Fibroblast of skin of left biceps (primary cell): ENCODE measurements around the gene KRTAP5-4.
"Not testable (repeated sequence)": the region's sequence is repeated elsewhere in the genome, so short reads cannot be mapped to it uniquely, and the experiment has no call there.

Source experiments
- DNase-seq, 2 experiments: peaks; one replicate each; pipeline ENCODE4 v3.0.0-alpha.2; 2013; ENCODE audit warnings: low read depth in 2 of 2

Gene KRTAP5-4

GRCh38 chr11:1622086-1622485 is at the start of gene KRTAP5-4:
Gene KRTAP5-4 (minus strand): TSS chr11:1622138. CDS start chr11:1622093, 45 bp downstream.
- no peak for DNase-seq

- DNase-seq = no peak
Measured at GRCh38 chr11:1671658-1672057, 49.7 kb upstream of the KRTAP5-4 start.

- no peak for DNase-seq
Measured at GRCh38 chr11:1670905-1671371, 49.0 kb upstream of the KRTAP5-4 start.

GRCh38 chr11:1670457-1670856 is 48.5 kb upstream of the KRTAP5-4 start:
- not testable (repeated sequence) for DNase-seq

GRCh38 chr11:1669546-1670218 is 47.7 kb upstream of the KRTAP5-4 start:
- no peak for DNase-seq

GRCh38 chr11:1668911-1669473 is 47.1 kb upstream of the KRTAP5-4 start:
- DNase-seq = no peak

GRCh38 chr11:1667906-1668305 is 46.0 kb upstream of the KRTAP5-4 start:
- DNase-seq = no peak

GRCh38 chr11:1667121-1667850 is 45.3 kb upstream of the KRTAP5-4 start:
- DNase-seq = no peak

- DNase-seq = no peak
Measured at GRCh38 chr11:1665313-1665712, 43.4 kb upstream of the KRTAP5-4 start.

- DNase-seq = not testable (repeated sequence)
Measured at GRCh38 chr11:1662699-1663283, 40.9 kb upstream of the KRTAP5-4 start.

GRCh38 chr11:1661454-1662269 is 39.7 kb upstream of the KRTAP5-4 start:
- DNase-seq = not testable (repeated sequence)

GRCh38 chr11:1660111-1660867 is 38.4 kb upstream of the KRTAP5-4 start:
- DNase-seq = no peak

- DNase-seq = no peak
Measured at GRCh38 chr11:1659506-1659905, 37.6 kb upstream of the KRTAP5-4 start.

- no peak for DNase-seq
Measured at GRCh38 chr11:1656670-1657069, 34.7 kb upstream of the KRTAP5-4 start.

GRCh38 chr11:1656061-1656441 is 34.1 kb upstream of the KRTAP5-4 start:
- DNase-seq = no peak

- no peak for DNase-seq
Measured at GRCh38 chr11:1655168-1656060, 33.5 kb upstream of the KRTAP5-4 start.

GRCh38 chr11:1654388-1655167 is 32.6 kb upstream of the KRTAP5-4 start:
- DNase-seq = no peak

GRCh38 chr11:1653541-1654387 is 31.8 kb upstream of the KRTAP5-4 start:
- DNase-seq = no peak
